ENCODE results near the gene MOSPD3.

DNA sequence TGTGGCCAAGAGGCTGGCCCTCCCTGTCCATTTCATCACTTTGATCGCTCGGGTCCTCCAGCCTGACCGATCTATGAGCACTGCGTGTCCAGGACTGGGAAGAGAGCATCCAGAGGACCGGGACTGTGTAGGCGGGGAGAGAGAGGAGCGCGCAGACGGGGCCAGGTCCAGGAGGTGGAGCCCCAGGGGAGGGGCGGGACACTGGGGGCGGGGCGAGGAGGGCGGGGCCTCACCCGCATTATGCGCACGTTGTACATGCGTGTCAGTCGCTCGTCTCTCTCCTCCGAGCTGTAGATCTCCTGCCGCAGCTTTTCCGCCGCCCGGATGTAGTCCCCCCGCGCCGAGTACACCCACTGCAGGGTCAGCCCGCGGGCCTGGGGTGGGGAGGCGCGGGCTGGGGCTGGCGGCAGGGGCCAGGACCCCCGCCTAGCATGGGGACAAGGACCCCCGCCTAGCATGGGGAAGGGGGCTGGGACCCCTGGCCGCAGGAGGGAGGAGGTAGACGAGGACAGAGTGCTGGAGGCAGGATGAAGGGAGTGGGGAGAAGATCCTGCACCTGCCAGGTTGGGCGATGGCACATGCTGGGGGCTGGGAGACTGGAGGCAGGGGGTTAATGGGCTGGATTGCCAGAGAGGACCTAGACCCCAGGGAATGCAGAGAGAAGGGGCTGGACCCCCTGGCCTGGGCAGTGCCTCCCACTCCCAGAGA, 14.3 kb downstream of the MOSPD3 start:
- TF ChIP-seq, protein P1, sequence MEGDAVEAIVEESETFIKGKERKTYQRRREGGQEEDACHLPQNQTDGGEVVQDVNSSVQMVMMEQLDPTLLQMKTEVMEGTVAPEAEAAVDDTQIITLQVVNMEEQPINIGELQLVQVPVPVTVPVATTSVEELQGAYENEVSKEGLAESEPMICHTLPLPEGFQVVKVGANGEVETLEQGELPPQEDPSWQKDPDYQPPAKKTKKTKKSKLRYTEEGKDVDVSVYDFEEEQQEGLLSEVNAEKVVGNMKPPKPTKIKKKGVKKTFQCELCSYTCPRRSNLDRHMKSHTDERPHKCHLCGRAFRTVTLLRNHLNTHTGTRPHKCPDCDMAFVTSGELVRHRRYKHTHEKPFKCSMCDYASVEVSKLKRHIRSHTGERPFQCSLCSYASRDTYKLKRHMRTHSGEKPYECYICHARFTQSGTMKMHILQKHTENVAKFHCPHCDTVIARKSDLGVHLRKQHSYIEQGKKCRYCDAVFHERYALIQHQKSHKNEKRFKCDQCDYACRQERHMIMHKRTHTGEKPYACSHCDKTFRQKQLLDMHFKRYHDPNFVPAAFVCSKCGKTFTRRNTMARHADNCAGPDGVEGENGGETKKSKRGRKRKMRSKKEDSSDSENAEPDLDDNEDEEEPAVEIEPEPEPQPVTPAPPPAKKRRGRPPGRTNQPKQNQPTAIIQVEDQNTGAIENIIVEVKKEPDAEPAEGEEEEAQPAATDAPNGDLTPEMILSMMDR (IDR thresholded peaks at IDR 0.05) = no peak
- TF ChIP-seq POLR2A (IDR thresholded peaks at IDR 0.05) = no peak
- TF ChIP-seq EP300 (IDR thresholded peaks at IDR 0.05) = no peak
